Measurements from ENCODE around the gene MADD. TPM values are rescaled to one million over a fixed set of nuclear protein-coding genes. Genes with fewer than 3 reads are reported as not detected.

The MADD gene
- total RNA-seq, 1 donor from 2014 or later: 23.8 TPM

- no peak for DNase-seq (ENCODE audit: low read depth)
Observed at GRCh38 chr11:47338396-47339241, 68.7 kb downstream of the MADD start.

GRCh38 chr11:47340010-47340409, 70.1 kb downstream of the MADD start:
- DNase-seq (ENCODE audit: low read depth): no peak

GRCh38 chr11:47340980-47341775, 71.2 kb downstream of the MADD start:
- DNase-seq (ENCODE audit: low read depth): no peak

GRCh38 chr11:47342036-47342803, 72.3 kb downstream of the MADD start:
- no peak for DNase-seq (ENCODE audit: low read depth)

GRCh38 chr11:47342854-47343253, 72.9 kb downstream of the MADD start:
- DNase-seq (ENCODE audit: low read depth): no peak

GRCh38 chr11:47345890-47346563, 76.1 kb downstream of the MADD start:
- DNase-seq (ENCODE audit: low read depth): no peak

- no peak for DNase-seq (ENCODE audit: low read depth)
Observed at GRCh38 chr11:47347137-47347536, 77.2 kb downstream of the MADD start.

- DNase-seq (ENCODE audit: low read depth): no peak
Observed at GRCh38 chr11:47348131-47348802, 78.3 kb downstream of the MADD start.

GRCh38 chr11:47348859-47349258, 78.9 kb downstream of the MADD start:
- peak; percentile 26 for DNase-seq (ENCODE audit: low read depth)

- no peak for DNase-seq (ENCODE audit: low read depth)
Observed at GRCh38 chr11:47349521-47350095, 79.7 kb downstream of the MADD start.

GRCh38 chr11:47350315-47350714, 80.4 kb downstream of the MADD start:
- no peak for DNase-seq (ENCODE audit: low read depth)

GRCh38 chr11:47351156-47352126, 81.5 kb downstream of the MADD start:
- DNase-seq (ENCODE audit: low read depth): no peak

GRCh38 chr11:47352556-47352955, 82.6 kb downstream of the MADD start, which contains the start of gene MYBPC3:
MYBPC3 (minus strand) TSS chr11:47352702; CDS start chr11:47352647, 55 bp downstream.
- DNase-seq (ENCODE audit: low read depth): no peak

GRCh38 chr11:47353978-47354774, 84.2 kb downstream of the MADD start:
- DNase-seq (ENCODE audit: low read depth): no peak

GRCh38 chr11:47354913-47355282, 85.0 kb downstream of the MADD start:
- DNase-seq (ENCODE audit: low read depth): no peak

- peak; percentile 85 for DNase-seq (ENCODE audit: low read depth)
Observed at GRCh38 chr11:47355283-47356128, 85.6 kb downstream of the MADD start.

- DNase-seq (ENCODE audit: low read depth): no peak
Observed at GRCh38 chr11:47356129-47356997, 86.4 kb downstream of the MADD start.
